Thoracic aorta (tissue), 2 donors: ENCODE results near the gene TTBK1. TPM values are rescaled to one million over a fixed set of nuclear protein-coding genes. Genes with fewer than 3 reads are reported as not detected.

Source experiments
- ATAC-seq: fragments of 150-250 bp; one replicate; pipeline ENCODE4 v1.8.0; 2017; ENCODE audit warnings: low read depth; ENCODE audit not compliant: insufficient number of reproducible peaks, low FRiP score
- DNase-seq: peaks from one replicate; pipeline ENCODE4 v3.0.0-alpha.2; 2020; ENCODE audit warnings: low spot score
- H3K27ac ChIP-seq, 2 donors: fragments of 200-600 bp; sonication (generic); 1 replicate in 1 of 2; 2 replicates in 1 of 2; pipeline ENCODE4 v1.5.1; 2016; ENCODE audit warnings: mild to moderate bottlenecking in 2 of 2, moderate library complexity in 2 of 2
- H3K27me3 ChIP-seq: fragments of 200-600 bp; sonication (generic); replicated peaks from 2 replicates; pipeline ENCODE4 v1.6.0; 2016; ENCODE audit warnings: mild to moderate bottlenecking; ENCODE audit not compliant: insufficient read depth
- H3K36me3 ChIP-seq: fragments of 200-600 bp; sonication (generic); one replicate; pipeline ENCODE4 v1.5.1; 2016
- H3K4me1 ChIP-seq, 2 donors: fragments of 200-600 bp; sonication (generic); 1 replicate in 1 of 2; 2 replicates in 1 of 2; pipeline versions ENCODE4 v1.5.1 to v1.6.0; 2016; ENCODE audit warnings: low read depth in 2 of 2, mild to moderate bottlenecking in 1 of 2; ENCODE audit not compliant: control insufficient read depth in 1 of 2
- H3K4me3 ChIP-seq: fragments of 200-600 bp; sonication (generic); 2 replicates; pipeline ENCODE4 v1.5.1; 2016; ENCODE audit warnings: mild to moderate bottlenecking
- H3K9me3 ChIP-seq: fragments of 200-600 bp; sonication (generic); 2 replicates; pipeline ENCODE4 v1.5.1; 2016
- total RNA-seq, 2 donors: library from RNA; depleted of rRNA; stranded (reverse); fragments of >200 nt; gene quantifications; one replicate each; pipeline versions ENCODE4 v1.1.0 to v1.2.3, GENCODE V29; 2016
- TF ChIP-seq, protein P1 (sequence below): fragments of 200-600 bp; sonication (generic); IDR thresholded peaks from one replicate; pipeline ENCODE4 v1.5.1; 2019; ENCODE audit warnings: antibody characterized with exemption

Gene TTBK1
- total RNA-seq, 2 donors from 2014 or later: not detected

DNA sequence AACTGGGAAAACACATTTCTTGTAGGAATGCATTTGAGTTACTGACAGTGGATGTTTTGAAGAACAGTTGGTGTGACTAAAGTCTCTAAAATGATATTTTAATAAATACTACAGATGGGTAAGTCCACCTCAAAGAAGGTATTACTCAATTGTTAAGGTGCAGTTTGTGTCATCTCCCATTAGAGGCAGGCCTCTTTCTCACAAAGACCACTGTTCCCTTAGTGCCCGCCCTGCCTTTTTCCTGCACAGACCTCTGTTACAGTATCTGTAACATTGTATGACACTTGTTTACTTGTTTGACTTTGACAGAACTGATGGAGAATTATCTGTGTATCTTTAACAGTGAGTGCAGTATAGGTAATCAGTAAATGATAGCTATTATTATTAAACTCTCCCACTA lies 70.5 kb downstream of the TTBK1 start:
- TF ChIP-seq, protein P1, sequence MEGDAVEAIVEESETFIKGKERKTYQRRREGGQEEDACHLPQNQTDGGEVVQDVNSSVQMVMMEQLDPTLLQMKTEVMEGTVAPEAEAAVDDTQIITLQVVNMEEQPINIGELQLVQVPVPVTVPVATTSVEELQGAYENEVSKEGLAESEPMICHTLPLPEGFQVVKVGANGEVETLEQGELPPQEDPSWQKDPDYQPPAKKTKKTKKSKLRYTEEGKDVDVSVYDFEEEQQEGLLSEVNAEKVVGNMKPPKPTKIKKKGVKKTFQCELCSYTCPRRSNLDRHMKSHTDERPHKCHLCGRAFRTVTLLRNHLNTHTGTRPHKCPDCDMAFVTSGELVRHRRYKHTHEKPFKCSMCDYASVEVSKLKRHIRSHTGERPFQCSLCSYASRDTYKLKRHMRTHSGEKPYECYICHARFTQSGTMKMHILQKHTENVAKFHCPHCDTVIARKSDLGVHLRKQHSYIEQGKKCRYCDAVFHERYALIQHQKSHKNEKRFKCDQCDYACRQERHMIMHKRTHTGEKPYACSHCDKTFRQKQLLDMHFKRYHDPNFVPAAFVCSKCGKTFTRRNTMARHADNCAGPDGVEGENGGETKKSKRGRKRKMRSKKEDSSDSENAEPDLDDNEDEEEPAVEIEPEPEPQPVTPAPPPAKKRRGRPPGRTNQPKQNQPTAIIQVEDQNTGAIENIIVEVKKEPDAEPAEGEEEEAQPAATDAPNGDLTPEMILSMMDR: no peak
- DNase-seq (no peak), ATAC-seq (no peak)
- Histone ChIP-seq H3K27me3 (no peaks in the 10 kb centered on the region), H3K36me3 (no peaks in the 10 kb centered on the region), H3K4me3 (no peak overlapping the region), H3K4me1 (peaks cover 0 to 3% of the 10 kb centered on the region in 2 donors), H3K9me3 (no peaks in the 10 kb centered on the region), H3K27ac (no peak overlapping the region)

DNA sequence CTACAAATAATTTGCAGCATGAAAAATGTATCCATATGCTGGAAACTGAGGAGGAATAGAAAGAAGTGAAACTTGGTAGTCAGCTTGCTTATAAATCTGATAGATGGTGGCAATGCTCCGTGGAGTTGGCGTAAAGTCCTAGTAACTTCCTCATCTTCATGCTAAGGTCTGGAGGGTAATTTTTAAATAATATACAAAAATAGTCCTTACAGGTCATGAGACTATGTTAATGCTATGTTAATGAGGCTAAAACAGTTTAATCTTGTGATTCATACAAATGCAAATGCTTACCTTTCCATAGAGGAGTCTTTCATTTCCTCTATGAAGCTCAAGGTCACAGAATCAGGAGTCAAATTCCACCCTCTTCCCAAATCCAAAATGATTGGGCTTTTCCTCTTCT lies 74.7 kb downstream of the TTBK1 start:
- Histone ChIP-seq H3K36me3 (no peaks in the 10 kb centered on the region), H3K4me1 (no peaks in the 10 kb centered on the region), H3K4me3 (no peak overlapping the region), H3K9me3 (no peaks in the 10 kb centered on the region), H3K27ac (no peak overlapping the region), H3K27me3 (no peaks in the 10 kb centered on the region)
- DNase-seq (no peak), ATAC-seq (no peak)
- TF ChIP-seq, protein P1: no peak

DNA sequence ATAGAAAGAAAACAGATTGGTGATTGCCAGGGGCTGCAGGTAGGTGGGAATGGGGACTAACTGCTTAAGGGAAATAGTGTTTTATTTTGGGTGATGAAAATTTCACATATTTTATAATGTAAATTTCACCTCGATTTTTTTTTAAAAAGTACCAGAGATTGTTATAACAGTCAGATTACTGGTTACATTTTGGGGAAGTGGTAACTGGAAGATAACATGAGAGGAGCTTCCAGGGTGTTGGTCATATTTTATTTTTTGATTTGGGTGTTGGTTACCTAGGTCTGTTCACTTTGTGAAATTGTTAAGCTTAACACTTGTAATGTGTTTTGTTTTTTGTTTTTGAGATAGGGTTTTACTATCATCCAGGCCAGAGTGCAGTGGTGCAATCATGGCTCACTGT lies 82.6 kb downstream of the TTBK1 start:
- TF ChIP-seq, protein P1: no peak
- no peaks in the 10 kb centered on the region for H3K4me1 ChIP-seq
- no peak overlapping the region for H3K4me3 ChIP-seq
- ATAC-seq: no peak
- H3K9me3 ChIP-seq: no peaks in the 10 kb centered on the region
- H3K27me3 ChIP-seq: no peaks in the 10 kb centered on the region
- no peak overlapping the region for H3K27ac ChIP-seq
- H3K36me3 ChIP-seq: no peaks in the 10 kb centered on the region
- no peak for DNase-seq

DNA sequence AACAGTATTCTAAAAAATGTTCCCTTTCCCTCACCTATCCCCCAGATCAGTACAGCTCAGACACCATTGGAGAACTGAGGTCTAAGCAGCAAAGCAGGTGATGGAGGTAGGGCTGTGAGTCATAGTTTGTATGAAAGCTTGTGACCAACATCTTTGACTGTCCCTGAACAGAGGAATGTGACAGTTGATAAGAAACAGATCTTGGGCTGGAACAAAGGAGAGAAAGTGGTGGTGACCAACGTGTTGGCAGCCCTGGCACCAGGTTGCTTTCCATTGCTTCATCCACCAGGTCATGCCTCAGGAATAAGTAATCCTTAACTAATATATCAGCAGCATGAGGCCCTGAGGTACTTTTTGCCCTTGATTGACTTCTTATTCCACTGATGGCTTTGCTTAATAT lies 85.2 kb downstream of the TTBK1 start:
- Histone ChIP-seq H3K4me1 (no peaks in the 10 kb centered on the region), H3K9me3 (no peaks in the 10 kb centered on the region), H3K4me3 (no peak overlapping the region), H3K27me3 (no peaks in the 10 kb centered on the region), H3K27ac (no peak overlapping the region), H3K36me3 (no peaks in the 10 kb centered on the region)
- no peak for ATAC-seq
- TF ChIP-seq, protein P1: no peak
- DNase-seq: no peak

DNA sequence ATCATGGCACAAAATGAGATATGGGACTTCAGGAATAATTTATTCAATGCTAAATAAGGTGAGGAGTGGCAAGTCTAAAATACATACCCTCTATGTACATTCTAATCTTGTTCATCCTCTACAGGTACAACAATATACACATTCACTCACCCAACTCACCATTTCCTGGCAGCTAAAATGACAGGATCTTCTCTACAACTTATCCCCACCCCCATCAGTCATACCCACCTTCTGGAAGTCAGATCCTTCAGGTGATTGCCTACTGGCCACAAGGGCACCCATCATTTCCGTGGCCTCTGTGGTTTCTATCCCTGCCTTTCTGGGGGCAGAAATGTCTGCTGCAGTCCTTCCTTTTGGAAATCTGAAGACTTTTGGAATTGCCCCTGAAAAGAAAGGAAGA lies 88.2 kb downstream of the TTBK1 start:
- ATAC-seq (no peak), DNase-seq (no peak)
- H3K4me3 ChIP-seq: no peak overlapping the region
- H3K4me1 ChIP-seq: no peaks in the 10 kb centered on the region
- TF ChIP-seq, protein P1: no peak
- peaks cover 1% of the 10 kb centered on the region for H3K36me3 ChIP-seq
- H3K9me3 ChIP-seq: no peaks in the 10 kb centered on the region
- no peak overlapping the region for H3K27ac ChIP-seq
- no peaks in the 10 kb centered on the region for H3K27me3 ChIP-seq
